K562 (cell line): Measurements from ENCODE around the gene IGIP. TPM values are rescaled to one million over a fixed set of nuclear protein-coding genes. Genes with fewer than 3 reads are reported as not detected.
A peak's percentile ranks its signal among the peaks of the same experiment; 100 is the strongest.

ENCODE experiments used
- ATAC-seq: fragments of 200-7000 bp; cut with Tn5 transposase; 3 replicates; pipeline ENCODE4 v1.9.1; 2020; ENCODE audit warnings: moderate library complexity
- BruUV-seq: library from RNA; stranded (reverse); fragments of 400-500 nt; replicated peaks from 2 replicates; lab custom pipeline; 2021; lab: Mats Ljungman, UMichigan
- CTCF ChIA-PET: fragments of 300-600 bp; formaldehyde crosslinking; extraction: SDS; loops from one replicate; lab custom pipeline; 2021; ENCODE audit warnings: low intra/inter-chr PET ratio; lab: Yijun Ruan, JAX
- POLR2A ChIA-PET: fragments of 300-600, 350-650 bp; sonication (Branson Sonifier 250); formaldehyde crosslinking; extraction: SDS; loops from one replicate; lab custom pipeline; 2021; ENCODE audit warnings: antibody characterized with exemption, inconsistent platforms; lab: Yijun Ruan, JAX
- DNase-seq, 4 experiments: peaks; one replicate each; pipeline versions ENCODE4 v3.0.0 to v3.0.0-alpha.2; 2011 to 2018; ENCODE audit warnings: low spot score in 3 of 4, mixed read lengths in 3 of 4; ENCODE audit errors: extremely low read depth in 1 of 4
- FAIRE-seq: peaks from 2 replicates; lab custom pipeline; 2011; peaks lifted over from hg19 to GRCh38; lab: Jason Lieb, UNC
- H2AFZ ChIP-seq: 2 replicates; pipeline ENCODE4 v1.6.0; 2011; ENCODE audit warnings: low read depth, low read length, control low read depth, inconsistent platforms
- H3K27ac ChIP-seq: fragments of 200-600 bp; 3 replicates; pipeline ENCODE4 v1.8.0; 2011; ENCODE audit warnings: low read depth, mild to moderate bottlenecking, control low read depth, inconsistent platforms, low read length, moderate library complexity, mixed read lengths; ENCODE audit errors: extremely low read depth
- H3K27me3 ChIP-seq, 2 experiments: fragments of 300-600 bp in 1 of 2; 2 replicates in 1 of 2; 3 replicates in 1 of 2; pipeline versions ENCODE4 v1.6.0 to v1.8.0; 2011; ENCODE audit warnings: inconsistent platforms in 2 of 2, low read length in 2 of 2, mild to moderate bottlenecking in 1 of 2, mixed read lengths in 1 of 2, moderate library complexity in 1 of 2; ENCODE audit not compliant: control insufficient read depth in 2 of 2, insufficient read depth in 2 of 2
- H3K36me3 ChIP-seq: fragments of 300-600 bp; 3 replicates; pipeline ENCODE4 v1.8.0; 2011; ENCODE audit warnings: mild to moderate bottlenecking, low read length, inconsistent platforms; ENCODE audit not compliant: control insufficient read depth, insufficient read depth
- H3K4me1 ChIP-seq, 2 experiments: fragments of 200-600 bp in 1 of 2; replicated peaks in 1 of 2; 2 replicates in 1 of 2; 3 replicates in 1 of 2; pipeline versions ENCODE4 v1.5.1 to v1.8.0; 2011; ENCODE audit warnings: inconsistent platforms in 2 of 2, low read length in 2 of 2, mild to moderate bottlenecking in 1 of 2, mixed read lengths in 1 of 2, moderate library complexity in 1 of 2; ENCODE audit not compliant: control insufficient read depth in 2 of 2, insufficient read depth in 2 of 2
- H3K4me2 ChIP-seq: 2 replicates; pipeline ENCODE4 v1.6.1; 2011; ENCODE audit warnings: low read length, control low read depth, inconsistent platforms, mixed read lengths; ENCODE audit not compliant: insufficient read depth
- H3K4me3 ChIP-seq: fragments of 200-600 bp; sonication (generic), shearing (Covaris generic); 2 replicates; pipeline ENCODE4 v1.5.1; 2016; ENCODE audit warnings: control low read depth, inconsistent platforms
- H3K79me2 ChIP-seq: fragments of 200-600 bp; 3 replicates; pipeline ENCODE4 v1.8.0; 2011; ENCODE audit warnings: low read length, inconsistent platforms; ENCODE audit not compliant: control insufficient read depth, insufficient read depth
- H3K9ac ChIP-seq, 2 experiments: 2 replicates each; pipeline versions ENCODE4 v1.6.0 to v1.6.1; 2011; ENCODE audit warnings: low read depth in 2 of 2, low read length in 2 of 2, control low read depth in 1 of 2, inconsistent platforms in 1 of 2, mild to moderate bottlenecking in 1 of 2, mixed read lengths in 1 of 2; ENCODE audit not compliant: insufficient read depth in 1 of 2
- H3K9me1 ChIP-seq: one replicate; pipeline ENCODE4 v1.6.0; 2011; ENCODE audit warnings: inconsistent platforms, mild to moderate bottlenecking, low read length, moderate library complexity; ENCODE audit not compliant: control insufficient read depth, insufficient read depth
- H3K9me3 ChIP-seq: replicated peaks from 2 replicates; pipeline ENCODE4 v1.5.1; 2011; ENCODE audit warnings: low read depth, low read length, inconsistent platforms; ENCODE audit not compliant: control insufficient read depth, insufficient read depth
- H4K20me1 ChIP-seq: replicated peaks from 2 replicates; pipeline ENCODE4 v1.6.1; 2011; ENCODE audit warnings: low read length, inconsistent platforms, mixed read lengths; ENCODE audit not compliant: control insufficient read depth, insufficient read depth
- CREM ChIP-seq: IDR thresholded peaks from 2 replicates; pipeline ENCODE4 v1.6.1; 2014; ENCODE audit warnings: antibody characterized with exemption, low read depth
- CXXC5 ChIP-seq: fragments of 250-450 bp; sonication (Bioruptor Pico); IDR thresholded peaks from 2 replicates; pipeline ENCODE4 v1.8.0; 2022; ENCODE audit warnings: inconsistent platforms, mild to moderate bottlenecking, moderate library complexity
- HDGF ChIP-seq: fragments of 450-650 bp; IDR thresholded peaks from 2 replicates; pipeline ENCODE4 v1.6.1; 2016
- POLR2A ChIP-seq: fragments of 450-650 bp; conservative IDR thresholded peaks from 2 replicates; pipeline ENCODE4 v1.6.1; 2016
- RAD21 ChIP-seq, 2 experiments: fragments of 250-450 bp in 1 of 2; fragments of 450-650 bp in 1 of 2; sonication (Bioruptor Pico) in 1 of 2; formaldehyde crosslinking in 1 of 2; IDR thresholded peaks in 1 of 2; conservative IDR thresholded peaks in 1 of 2; 2 replicates each; pipeline versions ENCODE4 v1.4.0 to v1.8.0; 2020 to 2022; ENCODE audit warnings: mild to moderate bottlenecking in 2 of 2, moderate library complexity in 1 of 2
- RFX1 ChIP-seq: fragments of 450-650 bp; IDR thresholded peaks from 2 replicates; pipeline ENCODE4 v1.6.1; 2016; ENCODE audit warnings: mild to moderate bottlenecking, moderate library complexity
- SIN3A ChIP-seq, 2 experiments: fragments of 150-350 bp in 1 of 2; IDR thresholded peaks; 2 replicates each; pipeline ENCODE4 v1.6.1; 2011 to 2016; ENCODE audit warnings: borderline replicate concordance in 2 of 2, low read depth in 2 of 2, low read length in 2 of 2, mild to moderate bottlenecking in 2 of 2, moderate library complexity in 2 of 2; ENCODE audit not compliant: control insufficient read depth in 1 of 2
- SMC3 ChIP-seq: conservative IDR thresholded peaks from 2 replicates; pipeline ENCODE4 v1.6.1; 2011; ENCODE audit warnings: low read depth, low read length, improper control_type of control experiment; ENCODE audit not compliant: insufficient read depth
- SNRNP70 ChIP-seq: fragments of 200-400 bp; formaldehyde crosslinking; optimal IDR thresholded peaks from 2 replicates; pipeline ENCODE3; 2017; ENCODE audit warnings: low read depth, low read length
- TCFL5 ChIP-seq: fragments of 250-450 bp; sonication (Bioruptor Pico); conservative IDR thresholded peaks from 2 replicates; pipeline ENCODE4 v1.6.1; 2021; ENCODE audit warnings: mild to moderate bottlenecking, moderate library complexity, matching md5 sums
- ZBTB33 ChIP-seq: sonication (generic); formaldehyde crosslinking; IDR thresholded peaks from 2 replicates; pipeline ENCODE4 v1.8.1; 2023; ENCODE audit warnings: mild to moderate bottlenecking, missing genetic modification reagents
- ZBTB8A ChIP-seq: fragments of 450-650 bp; IDR thresholded peaks from 2 replicates; pipeline ENCODE4 v1.6.1; 2018; ENCODE audit warnings: mild to moderate bottlenecking, moderate library complexity; ENCODE audit not compliant: partially characterized antibody
- ZKSCAN1 ChIP-seq: fragments of 150-350 bp; IDR thresholded peaks from 2 replicates; pipeline ENCODE4 v1.6.1; 2016; ENCODE audit warnings: low read depth, low read length
- ZNF431 ChIP-seq: sonication (generic); formaldehyde crosslinking; IDR thresholded peaks from 2 replicates; pipeline ENCODE4 v1.8.0; 2022; ENCODE audit warnings: mild to moderate bottlenecking, missing genetic modification reagents
- ZNF609 ChIP-seq: sonication (generic); formaldehyde crosslinking; IDR thresholded peaks from 2 replicates; pipeline ENCODE4 v1.8.1; 2023; ENCODE audit warnings: missing genetic modification reagents, mild to moderate bottlenecking, borderline replicate concordance
- WGBS: fragments of 100-300 bp; shearing (Covaris generic); methylation state at CpG from one replicate; pipeline ENCODE4 v1.1.6; 2016; ENCODE audit warnings: low coverage, mixed read lengths; ENCODE audit not compliant: insufficient coverage; ENCODE audit errors: missing lambda C conversion rate; 5-methylcytosine and 5-hydroxymethylcytosine counted together
- in situ Hi-C: fragments of 300-500 bp; cut with MboI; formaldehyde crosslinking; loops from 4 replicates; pipeline ENCODE4 v1.15.0; 2018; ENCODE audit warnings: inconsistent platforms, mixed read lengths
- intact Hi-C: fragments of 100-400 bp; cut with micrococcal nuclease; formaldehyde crosslinking; loops from 2 replicates; pipeline ENCODE4 v1.14.2; 2022
- polyA plus RNA-seq, 8 experiments: library from polyadenylated mRNA; depleted of rRNA in 4 of 8; stranded (reverse) in 5 of 8; unstranded in 3 of 8; fragments of >200 nt; fragmentation: Nextera tagmentation in 2 of 8; fragmentation: Illumina TruSeq in 1 of 8; extraction: Ambion mirVana in 2 of 8; extraction: Trizol in 1 of 8; gene quantifications; 2 replicates each; pipeline versions ENCODE4 v1.2.1 to v1.2.3, GENCODE V29; 2011 to 2014; ENCODE audit warnings: inconsistent platforms in 1 of 8, missing spikeins in 1 of 8
- total RNA-seq, 7 experiments: library from RNA; depleted of rRNA in 6 of 7; stranded (reverse); fragments of >200 nt in 6 of 7; fragmentation: Illumina TruSeq in 2 of 7; extraction: Trizol in 2 of 7; gene quantifications; 2 replicates each; pipeline versions ENCODE4 v1.2.1 to v1.2.3, GENCODE V29; 2011 to 2021; ENCODE audit warnings: low replicate concordance in 1 of 7

IGIP gene
- total and polyA plus RNA-seq, 9 of the 15 experiments (the other 6 are each of a cell fraction or from before 2014, with no cell fraction given), result 0.52 to 1.6 (median 1.2) TPM

GRCh38 chr5:140145818-140146522 is 20.2 kb downstream of the IGIP start:
- CTCF ChIA-PET, result interaction anchor here (0.6 to 6.7 kb wide), 6 partner anchors 12 to 212 kb away, joined by 3 to 59 read pairs (median 4); no protein-coding TSS in a partner anchor
- H4K20me1 ChIP-seq, result peaks cover 30% of the 10 kb centered on the region
- no peaks in the 10 kb centered on the region for H3K36me3 ChIP-seq
- H3K4me3 ChIP-seq, result no peak overlapping the region
- WGBS, result 20% methylated on average over 51 of the region's 64 CpGs
- intact Hi-C loops, result no loop called here
- BruUV-seq, result no TSS peak
- DNase-seq (peak; percentile 70 to 80 (median 76)), ATAC-seq (peak; percentile 94), FAIRE-seq (no peak)
- H3K9me1 ChIP-seq, result no peaks in the 10 kb centered on the region
- POLR2A ChIA-PET, result interaction anchor here (0.6 to 2.0 kb wide), 4 partner anchors 7 to 757 kb away, joined by 3 to 4 read pairs (median 4); no protein-coding TSS in a partner anchor
- peaks cover 0 to 19% of the 10 kb centered on the region in 2 experiments; a peak in 2 of 5 replicates for H3K27me3 ChIP-seq
- H3K4me1 ChIP-seq, result peaks cover 2 to 12% of the 10 kb centered on the region in 2 experiments; a peak in 3 of 5 replicates
- peak overlapping the region; percentile 53; the same call in 1 of the 2 replicates for H2AFZ ChIP-seq
- peak overlapping the region in 1 of 2 experiments; percentile 82; a peak in 2 of 4 replicates for H3K9ac ChIP-seq
- in situ Hi-C loops, result no loop called here
- no peak overlapping the region for H3K27ac ChIP-seq
- peak overlapping the region; percentile 40 for H3K4me2 ChIP-seq
- no peaks in the 10 kb centered on the region for H3K9me3 ChIP-seq
- no peaks in the 10 kb centered on the region for H3K79me2 ChIP-seq
- no peak for TF ChIP-seq POLR2A
- no peak for TF ChIP-seq ZNF609
- no peak for TF ChIP-seq SNRNP70
- TF ChIP-seq RFX1, result no peak
- TF ChIP-seq RAD21 (CRISPR knock-in tag; conservative IDR thresholded peaks at IDR 0.05 in 1 of 2, IDR thresholded peaks at IDR 0.05 in 1 of 2), result peak; percentile 58 to 69
- TF ChIP-seq ZNF431, result no peak
- TF ChIP-seq HDGF, result no peak
- TF ChIP-seq CXXC5, result peak; percentile 73
- no peak for TF ChIP-seq ZKSCAN1
- TF ChIP-seq ZBTB8A, result no peak
- peak in 1 of 2 experiments; percentile 39; a peak in 1 of 4 replicates for TF ChIP-seq SIN3A (IDR thresholded peaks at IDR 0.05; ENCODE audit: borderline replicate concordance in 2 of 2, control insufficient read depth in 1 of 2, low read depth in 2 of 2, low read length in 2 of 2)
- 0 out of 2 replicates have a peak, but pooled peaks have one; percentile 19 for TF ChIP-seq CREM
- peak; percentile 90 for TF ChIP-seq ZBTB33 (CRISPR knock-in tag)
- peak; percentile 54 for TF ChIP-seq SMC3
- no peak for TF ChIP-seq TCFL5 (CRISPR knock-in tag)
